BLaER1 (cell line): Measurements from ENCODE around the gene ZBTB37.
A peak's percentile ranks its signal among the peaks of the same experiment; 100 is the strongest.
"Not testable (repeated sequence)": the region's sequence is repeated elsewhere in the genome, so short reads cannot be mapped to it uniquely, and the experiment has no call there.

Experiments used
- H3K27ac ChIP-seq: shearing (Covaris generic); formaldehyde crosslinking; 2 replicates; pipeline ENCODE4 v1.8.1; 2022
- H3K27me3 ChIP-seq: shearing (Covaris generic); formaldehyde crosslinking; 2 replicates; pipeline ENCODE4 v1.8.1; 2022
- H3K36me3 ChIP-seq: shearing (Covaris generic); formaldehyde crosslinking; 2 replicates; pipeline ENCODE4 v1.8.1; 2022
- H3K4me1 ChIP-seq: shearing (Covaris generic); formaldehyde crosslinking; 2 replicates; pipeline ENCODE4 v1.8.1; 2022
- H3K4me2 ChIP-seq: shearing (Covaris generic); formaldehyde crosslinking; 2 replicates; pipeline ENCODE4 v1.8.1; 2022
- H3K4me3 ChIP-seq: shearing (Covaris generic); formaldehyde crosslinking; 2 replicates; pipeline ENCODE4 v1.8.1; 2022
- H3K9ac ChIP-seq: shearing (Covaris generic); formaldehyde crosslinking; 2 replicates; pipeline ENCODE4 v1.8.1; 2022
- H3K9me3 ChIP-seq: shearing (Covaris generic); formaldehyde crosslinking; 2 replicates; pipeline ENCODE4 v1.8.1; 2022
- H4K20me1 ChIP-seq: shearing (Covaris generic); formaldehyde crosslinking; 2 replicates; pipeline ENCODE4 v1.8.1; 2022
- Cebpa-rat ChIP-seq: shearing (Covaris generic); IDR thresholded peaks from 2 replicates; pipeline ENCODE4 v1.8.1; 2022

Gene ZBTB37

DNA sequence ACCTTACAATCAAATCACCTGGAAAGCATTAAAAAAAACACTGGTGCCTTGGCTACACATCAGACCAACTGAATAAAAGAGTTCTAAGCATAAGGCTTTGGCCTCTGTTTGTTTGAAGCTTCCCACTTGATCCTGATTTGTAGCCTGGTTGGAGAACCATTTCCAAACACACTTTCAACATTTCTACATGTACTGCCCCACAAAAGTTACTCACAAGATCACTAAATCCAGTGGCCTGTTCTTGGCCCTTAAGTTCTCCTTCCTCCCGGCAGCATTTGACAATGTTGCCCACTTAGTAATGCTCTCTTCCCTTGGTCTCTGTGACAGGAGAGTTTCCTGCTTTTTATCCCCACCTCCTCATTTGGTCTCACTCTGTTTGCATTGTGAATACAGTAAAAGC lies 12.2 kb upstream of the ZBTB37 start:
- no peak overlapping the region for H3K27ac ChIP-seq
- H3K27me3 ChIP-seq: no peaks in the 10 kb centered on the region
- no peak overlapping the region for H3K9ac ChIP-seq

DNA sequence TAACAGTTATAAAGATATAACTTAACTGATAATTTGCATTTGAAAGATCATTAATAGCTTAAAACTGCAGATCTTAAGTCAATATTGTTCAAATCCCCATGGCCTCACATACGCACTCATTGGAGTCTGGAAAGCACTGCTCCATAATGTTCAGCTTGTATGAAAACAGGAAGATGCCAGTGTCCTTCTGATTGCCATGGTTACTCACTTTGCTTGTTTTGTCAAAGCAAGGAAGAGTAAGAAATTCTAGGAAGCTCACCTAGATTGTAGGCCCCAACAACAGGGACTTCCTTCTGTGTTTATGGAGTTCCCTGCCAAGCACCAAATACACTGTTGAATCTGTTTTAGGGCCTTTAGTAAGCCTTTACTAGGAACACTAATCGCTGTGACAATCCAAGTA lies 11.3 kb upstream of the ZBTB37 start:
- Histone ChIP-seq H3K27ac (no peak overlapping the region), H3K27me3 (no peaks in the 10 kb centered on the region), H3K4me2 (no peak overlapping the region)

More for the DNA sequence above, 12.2 kb upstream of the ZBTB37 start:
- no peaks in the 10 kb centered on the region for H3K9me3 ChIP-seq
- H3K36me3 ChIP-seq: peaks cover 84% of the 10 kb centered on the region
- H3K4me3 ChIP-seq: no peak overlapping the region
- H3K4me1 ChIP-seq: no peaks in the 10 kb centered on the region
- H4K20me1 ChIP-seq: no peaks in the 10 kb centered on the region; the same call in 1 of the 2 replicates
- H3K4me2 ChIP-seq: no peak overlapping the region
- no peak for TF ChIP-seq Cebpa-rat

DNA sequence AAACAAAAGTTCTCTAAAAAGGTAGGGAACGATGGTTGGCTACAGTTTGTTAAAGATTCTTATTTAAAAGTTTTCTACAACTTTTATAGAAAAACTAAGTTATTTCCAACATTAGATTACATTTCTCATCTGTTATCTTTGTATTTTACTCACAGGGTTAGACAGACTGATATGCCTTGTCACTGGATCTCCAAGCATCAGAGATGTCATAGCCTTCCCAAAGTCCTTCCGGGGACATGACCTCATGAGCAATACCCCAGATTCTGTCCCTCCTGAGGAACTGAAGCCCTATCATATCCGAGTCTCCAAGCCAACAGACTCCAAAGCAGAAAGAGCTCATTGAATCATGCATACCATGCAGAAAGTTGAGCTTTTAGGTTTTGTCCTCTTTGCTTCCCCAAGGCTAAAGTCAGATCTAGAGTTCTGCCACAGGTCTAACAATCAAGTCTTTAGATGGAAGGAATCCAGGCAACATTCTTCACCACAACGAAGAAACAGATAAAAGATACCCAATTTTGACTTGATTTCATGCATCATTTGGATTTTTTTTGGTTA lies 10.7 kb upstream of the ZBTB37 start:
- Histone ChIP-seq H4K20me1 (peaks cover 12% of the 10 kb centered on the region), H3K4me3 (no peak overlapping the region), H3K4me1 (no peaks in the 10 kb centered on the region), H3K27ac (no peak overlapping the region), H3K4me2 (no peak overlapping the region), H3K9me3 (no peaks in the 10 kb centered on the region), H3K36me3 (peaks cover 84% of the 10 kb centered on the region), H3K27me3 (no peaks in the 10 kb centered on the region), H3K9ac (no peak overlapping the region)
- no peak for TF ChIP-seq Cebpa-rat

More for the DNA sequence above, 11.3 kb upstream of the ZBTB37 start:
- Histone ChIP-seq H4K20me1 (peaks cover 7% of the 10 kb centered on the region), H3K9ac (no peak overlapping the region), H3K9me3 (no peaks in the 10 kb centered on the region), H3K4me1 (no peaks in the 10 kb centered on the region), H3K36me3 (peaks cover 84% of the 10 kb centered on the region), H3K4me3 (no peak overlapping the region)
- no peak for TF ChIP-seq Cebpa-rat

DNA sequence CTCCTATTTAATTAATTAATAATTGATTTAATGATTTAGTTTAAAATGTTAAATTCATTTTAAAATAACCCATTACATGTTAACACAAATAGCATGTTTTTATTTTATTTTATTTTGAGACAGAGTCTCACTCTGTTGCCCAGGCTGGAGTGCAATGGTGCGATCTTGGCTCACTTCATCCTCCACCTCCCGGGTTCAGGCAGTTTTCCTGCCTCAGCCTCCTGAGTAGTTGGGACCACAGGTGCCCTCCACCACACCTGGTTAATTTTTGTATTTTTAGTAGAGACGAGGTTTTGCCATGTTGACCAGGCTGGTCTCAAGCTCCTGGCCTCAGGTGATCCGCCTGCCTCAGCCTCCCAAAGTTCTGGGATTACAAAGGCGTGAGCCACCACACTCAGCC lies 8.6 kb upstream of the ZBTB37 start:
- H3K4me2 ChIP-seq, H3K4me1 ChIP-seq, H3K4me3 ChIP-seq, H3K9me3 ChIP-seq, H3K27me3 ChIP-seq, H3K27ac ChIP-seq, H3K9ac ChIP-seq: not testable (repeated sequence)
- H4K20me1 ChIP-seq: peaks cover 33% of the 10 kb centered on the region
- H3K36me3 ChIP-seq: peaks cover 84% of the 10 kb centered on the region

DNA sequence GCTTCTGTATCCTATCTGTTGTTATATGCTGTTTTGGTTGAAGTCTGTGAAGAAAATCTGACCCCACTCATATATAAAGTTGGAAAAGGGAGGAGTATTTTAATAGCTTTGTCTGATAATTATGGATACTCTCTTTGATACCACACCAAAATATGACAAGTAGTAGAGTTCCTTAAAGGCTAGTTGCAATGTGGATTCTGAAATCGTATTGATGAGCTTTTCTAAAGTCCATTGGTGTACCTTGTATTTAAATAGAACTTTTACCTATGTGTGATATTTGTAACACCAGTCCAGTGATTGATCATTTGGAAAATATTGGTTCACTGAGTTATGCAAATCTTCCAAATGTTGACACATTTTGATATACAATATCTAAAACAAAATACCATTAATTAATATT lies 8.1 kb upstream of the ZBTB37 start:
- Histone ChIP-seq H3K4me3 (no peak overlapping the region), H3K27ac (no peak overlapping the region), H3K9me3 (no peaks in the 10 kb centered on the region), H3K4me2 (no peak overlapping the region), H3K4me1 (peaks cover 12% of the 10 kb centered on the region), H3K9ac (no peak overlapping the region), H3K36me3 (peaks cover 84% of the 10 kb centered on the region), H4K20me1 (peaks cover 38% of the 10 kb centered on the region), H3K27me3 (no peaks in the 10 kb centered on the region)
- TF ChIP-seq Cebpa-rat: no peak

DNA sequence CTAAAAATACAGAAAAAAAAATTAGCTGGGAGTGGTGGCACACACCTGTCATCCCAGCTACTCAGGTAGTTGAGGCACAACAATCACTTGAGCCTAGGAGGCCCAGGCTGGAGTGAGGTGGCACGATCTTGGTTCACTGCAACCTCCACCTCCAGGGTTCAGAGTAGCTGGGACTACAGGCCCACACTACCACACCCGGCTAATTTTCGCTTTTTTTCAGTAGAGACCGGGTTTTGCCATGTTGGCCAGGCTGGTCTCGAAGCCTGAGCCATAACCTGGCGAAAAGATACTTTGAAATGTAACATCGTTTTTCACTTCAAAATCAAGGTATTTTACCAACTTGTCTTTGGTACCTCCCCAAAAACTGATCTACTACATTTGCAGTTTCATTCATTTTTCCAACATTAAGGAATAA lies 6.4 kb upstream of the ZBTB37 start:
- no peaks in the 10 kb centered on the region for H3K9me3 ChIP-seq
- no peak overlapping the region for H3K4me3 ChIP-seq
- H3K9ac ChIP-seq: no peak overlapping the region
- H4K20me1 ChIP-seq: peaks cover 55% of the 10 kb centered on the region
- no peak overlapping the region for H3K4me2 ChIP-seq
- H3K27me3 ChIP-seq: no peaks in the 10 kb centered on the region
- no peak for TF ChIP-seq Cebpa-rat
- no peak overlapping the region for H3K27ac ChIP-seq
- peaks cover 26% of the 10 kb centered on the region for H3K4me1 ChIP-seq
- H3K36me3 ChIP-seq: peaks cover 84% of the 10 kb centered on the region

DNA sequence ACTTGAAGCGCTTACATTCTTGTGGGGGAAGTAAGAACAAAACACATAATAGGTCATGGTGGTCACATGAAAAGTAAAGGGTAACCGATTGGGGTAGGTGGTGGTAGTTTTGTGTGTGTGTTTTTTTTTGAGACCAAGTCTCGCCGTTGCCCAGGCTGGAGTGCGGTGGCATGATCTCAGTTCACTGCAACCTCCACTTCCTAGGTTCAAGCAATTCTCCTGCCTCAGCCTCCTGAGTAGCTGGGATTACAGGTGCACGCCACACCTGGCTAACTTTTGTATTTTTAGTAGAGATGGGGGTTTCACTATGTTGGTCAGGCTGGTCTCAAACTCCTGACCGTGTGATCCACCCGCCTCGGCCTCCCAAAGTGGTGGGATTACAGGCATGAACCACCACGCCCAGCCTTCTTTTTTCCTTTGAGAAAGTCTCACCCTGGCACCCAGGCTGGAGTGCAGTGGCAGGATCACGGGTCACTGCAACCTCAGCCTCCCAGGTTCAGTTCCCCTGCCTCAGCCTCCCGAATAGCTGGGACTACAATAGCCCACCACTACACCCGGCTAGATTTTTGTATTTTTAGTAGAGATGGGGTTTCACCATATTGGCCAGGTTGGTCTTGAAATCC lies 5.9 kb upstream of the ZBTB37 start:
- not testable (repeated sequence) for H3K4me2 ChIP-seq, H3K9me3 ChIP-seq, H3K9ac ChIP-seq, H3K27me3 ChIP-seq, H3K4me3 ChIP-seq, H3K27ac ChIP-seq
- Histone ChIP-seq H4K20me1 (peaks cover 60% of the 10 kb centered on the region), H3K4me1 (peaks cover 26% of the 10 kb centered on the region), H3K36me3 (peaks cover 83% of the 10 kb centered on the region)

DNA sequence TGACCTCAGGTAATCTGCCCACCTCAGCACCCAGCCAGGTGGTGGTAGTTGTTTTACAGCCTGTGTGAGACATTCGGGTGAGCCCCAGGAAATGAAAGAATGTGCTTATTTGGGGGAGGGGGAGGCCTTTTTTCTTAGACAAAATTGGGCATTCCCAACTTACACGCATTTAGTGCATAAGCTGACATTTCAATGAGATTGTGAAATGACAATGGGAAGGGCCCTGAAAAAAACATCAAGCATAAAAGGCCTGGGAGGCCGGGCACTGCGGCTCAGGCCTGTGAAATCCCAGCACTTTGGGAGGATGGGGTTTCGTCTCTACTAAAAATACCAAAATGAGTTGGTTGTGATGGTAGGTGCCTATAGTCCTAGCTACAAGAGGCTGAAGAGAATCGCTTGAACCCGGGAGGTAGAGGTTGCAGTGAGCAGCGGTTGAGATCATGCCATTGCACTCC lies 5.4 kb upstream of the ZBTB37 start:
- no peak for TF ChIP-seq Cebpa-rat
- Histone ChIP-seq H3K27me3 (no peaks in the 10 kb centered on the region), H3K4me3 (no peak overlapping the region), H3K4me1 (peaks cover 26% of the 10 kb centered on the region), H4K20me1 (peaks cover 61% of the 10 kb centered on the region), H3K27ac (no peak overlapping the region), H3K9me3 (no peaks in the 10 kb centered on the region), H3K9ac (no peak overlapping the region), H3K36me3 (peaks cover 78% of the 10 kb centered on the region), H3K4me2 (no peak overlapping the region)

DNA sequence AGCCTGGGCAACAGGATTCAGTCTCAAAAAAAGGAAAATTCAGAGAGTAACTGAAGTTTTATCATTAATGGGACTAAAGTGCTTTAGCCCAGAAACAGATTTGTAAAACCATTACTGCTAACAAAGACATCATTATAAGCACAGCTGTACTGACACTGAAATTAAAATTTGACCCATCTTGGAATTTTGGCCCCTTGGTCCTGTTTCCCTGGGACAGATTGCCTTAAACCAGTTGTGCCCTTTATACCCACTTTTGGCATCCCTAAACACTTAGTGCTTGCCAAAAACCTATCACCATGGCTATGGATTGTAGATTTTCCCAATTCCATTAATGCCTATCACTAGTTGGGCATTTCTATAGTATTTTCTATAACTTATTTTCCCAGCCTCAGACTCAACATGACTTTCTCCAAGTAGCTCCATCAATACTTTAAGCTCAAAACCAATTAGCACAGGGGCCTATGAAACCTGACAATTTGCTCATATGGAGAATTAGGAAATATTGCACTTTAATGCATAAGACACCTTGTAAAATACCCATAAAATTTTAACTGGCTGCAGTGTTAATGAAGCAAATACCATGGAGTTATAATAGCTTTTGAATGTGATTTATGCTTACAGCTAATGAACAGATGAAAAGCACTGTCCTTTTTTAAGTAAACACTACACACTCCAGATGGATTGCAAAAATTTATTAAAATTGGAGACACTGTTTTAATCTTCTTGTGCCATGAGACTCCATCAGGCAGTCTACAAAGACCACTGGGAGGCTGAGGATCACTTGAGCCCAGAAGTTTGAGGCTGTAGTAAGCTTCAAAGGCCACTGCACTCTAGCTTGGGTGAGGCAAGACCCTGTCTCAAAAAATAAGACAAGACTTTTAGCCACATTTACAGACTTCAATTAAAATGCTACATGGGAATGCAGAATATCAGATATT lies 4.7 kb upstream of the ZBTB37 start:
- H3K9me3 ChIP-seq: no peaks in the 10 kb centered on the region
- peaks cover 71% of the 10 kb centered on the region for H3K36me3 ChIP-seq
- H3K4me2 ChIP-seq: peak overlapping the region; percentile 86
- no peak overlapping the region for H3K9ac ChIP-seq
- no peak overlapping the region for H3K4me3 ChIP-seq
- H3K27me3 ChIP-seq: no peaks in the 10 kb centered on the region
- TF ChIP-seq Cebpa-rat: no peak
- peaks cover 61% of the 10 kb centered on the region for H4K20me1 ChIP-seq
- no peak overlapping the region for H3K27ac ChIP-seq
- peaks cover 26% of the 10 kb centered on the region for H3K4me1 ChIP-seq
